ENCODE data around the gene MIB2.

The MIB2 gene

GRCh38 chr1:1612104-1612400 is 3.2 kb upstream of the MIB2 start:
- Histone ChIP-seq H3K27ac (peak overlapping the region in 3 of 21 experiments; percentile 0 to 37 (median 8)), H3K4me3 (no peak overlapping the region)

- H3K4me3 ChIP-seq, result peak overlapping the region in 3 of 7 experiments; percentile 92 to 97 (median 95)
Measured at GRCh38 chr1:1613509-1614082, 1.7 kb upstream of the MIB2 start.

GRCh38 chr1:1614204-1614953 is 921 bp upstream of the MIB2 start:
- peak overlapping the region in 20 of 21 experiments; percentile 96 to 100 (median 99) for H3K27ac ChIP-seq

More at GRCh38 chr1:1613509-1614082, 1.7 kb upstream of the MIB2 start:
- H3K27ac ChIP-seq, result peak overlapping the region in 11 of 21 experiments; percentile 11 to 100 (median 99)

GRCh38 chr1:1614954-1615255 is 395 bp upstream of the MIB2 start:
- Histone ChIP-seq H3K27ac (peak overlapping the region in 20 of 21 experiments; percentile 96 to 100 (median 99)), H3K4me3 (peak overlapping the region; percentile 83 to 97 (median 95))

More at GRCh38 chr1:1614204-1614953, 921 bp upstream of the MIB2 start:
- H3K4me3 ChIP-seq, result peak overlapping the region; percentile 83 to 97 (median 95)

- Histone ChIP-seq H3K27ac (peak overlapping the region; percentile 96 to 100 (median 99)), H3K4me3 (peak overlapping the region; percentile 83 to 97 (median 95))
Measured at GRCh38 chr1:1616045-1616790, 918 bp downstream of the MIB2 start.

GRCh38 chr1:1616838-1617237 is 1.5 kb downstream of the MIB2 start:
- Histone ChIP-seq H3K27ac (peak overlapping the region in 10 of 21 experiments; percentile 97 to 100 (median 99)), H3K4me3 (peak overlapping the region; percentile 83 to 97 (median 95))

- no peak overlapping the region for H3K27ac ChIP-seq
- H3K4me3 ChIP-seq, result no peak overlapping the region
Measured at GRCh38 chr1:1617516-1617915, 2.2 kb downstream of the MIB2 start.

GRCh38 chr1:1617925-1618324 is 2.6 kb downstream of the MIB2 start:
- Histone ChIP-seq H3K27ac (no peak overlapping the region), H3K4me3 (no peak overlapping the region)

- Histone ChIP-seq H3K4me3 (no peak overlapping the region), H3K27ac (no peak overlapping the region)
Measured at GRCh38 chr1:1618396-1619068, 3.2 kb downstream of the MIB2 start.

- no peak overlapping the region for H3K4me3 ChIP-seq
- H3K27ac ChIP-seq, result no peak overlapping the region
Measured at GRCh38 chr1:1619917-1620361, 4.6 kb downstream of the MIB2 start.

- Histone ChIP-seq H3K27ac (no peak overlapping the region), H3K4me3 (no peak overlapping the region)
Measured at GRCh38 chr1:1620433-1621139, 5.3 kb downstream of the MIB2 start.

GRCh38 chr1:1621173-1622009 is 6.1 kb downstream of the MIB2 start:
- Histone ChIP-seq H3K4me3 (no peak overlapping the region), H3K27ac (no peak overlapping the region)

- no peak overlapping the region for H3K27ac ChIP-seq
- no peak overlapping the region for H3K4me3 ChIP-seq
Measured at GRCh38 chr1:1622010-1622787, 6.9 kb downstream of the MIB2 start.

- Histone ChIP-seq H3K4me3 (no peak overlapping the region), H3K27ac (no peak overlapping the region)
Measured at GRCh38 chr1:1622788-1623094, 7.4 kb downstream of the MIB2 start.

- Histone ChIP-seq H3K27ac (no peak overlapping the region), H3K4me3 (no peak overlapping the region)
Measured at GRCh38 chr1:1623181-1623630, 7.9 kb downstream of the MIB2 start.

GRCh38 chr1:1623631-1624442 is 8.5 kb downstream of the MIB2 start:
- Histone ChIP-seq H3K27ac (no peak overlapping the region), H3K4me3 (no peak overlapping the region)
